Mesenchymal stem cell (in vitro differentiated cells and primary cell): ENCODE results near the gene JMJD7. TPM values are rescaled to one million over a fixed set of nuclear protein-coding genes. Genes with fewer than 3 reads are reported as not detected.
A peak's percentile ranks its signal among the peaks of the same experiment; 100 is the strongest.

Experiments used
- DNase-seq: peaks from one replicate; pipeline ENCODE4 v3.0.0-alpha.2; 2013
- H2AFZ ChIP-seq: one replicate; pipeline ENCODE4 v1.6.1; 2013; ENCODE audit warnings: low read depth, mild to moderate bottlenecking, control low read depth, inconsistent platforms, low read length, moderate library complexity
- H2AK5ac ChIP-seq: 2 replicates; pipeline ENCODE4 v1.6.1; 2013; ENCODE audit warnings: low read length, moderate library complexity, mild to moderate bottlenecking, inconsistent platforms; ENCODE audit not compliant: severe bottlenecking
- H2BK120ac ChIP-seq: one replicate; pipeline ENCODE4 v1.6.1; 2013; ENCODE audit warnings: low read depth, mild to moderate bottlenecking, inconsistent platforms, low read length, moderate library complexity
- H2BK12ac ChIP-seq, 2 experiments: one replicate each; pipeline ENCODE4 v1.6.1; 2013; ENCODE audit warnings: inconsistent platforms in 2 of 2, low read length in 2 of 2, mild to moderate bottlenecking in 2 of 2, moderate library complexity in 2 of 2, control low read depth in 1 of 2
- H2BK15ac ChIP-seq: one replicate; pipeline ENCODE4 v1.6.1; 2013; ENCODE audit warnings: mild to moderate bottlenecking, low read depth, inconsistent platforms; ENCODE audit not compliant: poor library complexity, severe bottlenecking
- H2BK5ac ChIP-seq: 2 replicates; pipeline ENCODE4 v1.6.1; 2013; ENCODE audit warnings: low read depth, mild to moderate bottlenecking, low read length, control low read depth, inconsistent platforms; ENCODE audit not compliant: poor library complexity, severe bottlenecking
- H3K14ac ChIP-seq, 2 experiments: one replicate each; pipeline ENCODE4 v1.6.1; 2013; ENCODE audit warnings: inconsistent platforms in 2 of 2, low read length in 2 of 2, control low read depth in 1 of 2, mild to moderate bottlenecking in 1 of 2, moderate library complexity in 1 of 2
- H3K18ac ChIP-seq, 2 experiments: one replicate each; pipeline ENCODE4 v1.6.1; 2013; ENCODE audit warnings: inconsistent platforms in 2 of 2, low read length in 2 of 2, control low read depth in 1 of 2, low read depth in 1 of 2, mild to moderate bottlenecking in 1 of 2
- H3K23ac ChIP-seq, 2 experiments: one replicate each; pipeline ENCODE4 v1.6.1; 2013; ENCODE audit warnings: inconsistent platforms in 2 of 2, low read length in 2 of 2, mild to moderate bottlenecking in 2 of 2, moderate library complexity in 2 of 2, control low read depth in 1 of 2
- H3K27ac ChIP-seq: 2 replicates; pipeline ENCODE4 v1.5.1; 2013; ENCODE audit warnings: mild to moderate bottlenecking, moderate library complexity, low read length, control low read depth, inconsistent platforms; ENCODE audit not compliant: poor library complexity, severe bottlenecking
- H3K27me3 ChIP-seq, 2 experiments: 2 replicates each; pipeline versions ENCODE4 v1.6.1 to v1.7.0; 2013; ENCODE audit warnings: low read length in 2 of 2, mild to moderate bottlenecking in 2 of 2, moderate library complexity in 2 of 2, control low read depth in 1 of 2, inconsistent platforms in 1 of 2; ENCODE audit not compliant: control insufficient read depth in 1 of 2, insufficient read depth in 1 of 2
- H3K36me3 ChIP-seq, 2 experiments: 2 replicates each; pipeline versions ENCODE4 v1.6.1 to v1.7.0; 2013; ENCODE audit warnings: low read length in 2 of 2, control low read depth in 1 of 2, inconsistent platforms in 1 of 2, low read depth in 1 of 2, mild to moderate bottlenecking in 1 of 2; ENCODE audit not compliant: insufficient read depth in 2 of 2, control insufficient read depth in 1 of 2
- H3K4ac ChIP-seq, 2 experiments: one replicate each; pipeline ENCODE4 v1.6.1; 2013; ENCODE audit warnings: inconsistent platforms in 2 of 2, low read length in 2 of 2, mild to moderate bottlenecking in 2 of 2, moderate library complexity in 2 of 2, control low read depth in 1 of 2, low read depth in 1 of 2
- H3K4me1 ChIP-seq: 2 replicates; pipeline ENCODE4 v1.6.1; 2013; ENCODE audit warnings: low read depth, low read length, control low read depth; ENCODE audit not compliant: control insufficient read depth, insufficient read depth
- H3K4me2 ChIP-seq: 2 replicates; pipeline ENCODE4 v1.6.1; 2013; ENCODE audit warnings: low read length, mild to moderate bottlenecking, inconsistent platforms; ENCODE audit not compliant: poor library complexity, severe bottlenecking
- H3K4me3 ChIP-seq, 2 experiments: 2 replicates each; pipeline versions ENCODE4 v1.5.1 to v1.7.0; 2013; ENCODE audit warnings: low read length in 2 of 2, mild to moderate bottlenecking in 2 of 2, control low read depth in 1 of 2, low read depth in 1 of 2; ENCODE audit not compliant: insufficient read depth in 1 of 2
- H3K79me1 ChIP-seq: replicated peaks from 2 replicates; pipeline ENCODE4 v1.6.1; 2013; ENCODE audit warnings: mild to moderate bottlenecking, control low read depth, low read length, inconsistent platforms; ENCODE audit not compliant: poor library complexity, severe bottlenecking
- H3K9ac ChIP-seq: 2 replicates; pipeline ENCODE4 v1.7.0; 2013; ENCODE audit warnings: mild to moderate bottlenecking, low read length, moderate library complexity
- H3K9me3 ChIP-seq: 2 replicates; pipeline ENCODE4 v1.7.0; 2013; ENCODE audit warnings: mild to moderate bottlenecking, low read length; ENCODE audit not compliant: control insufficient read depth
- H4K8ac ChIP-seq: one replicate; pipeline ENCODE4 v1.6.1; 2013; ENCODE audit warnings: inconsistent platforms, mild to moderate bottlenecking, low read length, moderate library complexity
- H4K91ac ChIP-seq: one replicate; pipeline ENCODE4 v1.6.1; 2013; ENCODE audit warnings: mild to moderate bottlenecking, low read length, inconsistent platforms
- WGBS: methylation state at CpG from one replicate; pipeline ENCODE4 v1.1.7; 2013; ENCODE audit warnings: mixed read lengths; 5-methylcytosine and 5-hydroxymethylcytosine counted together
- small RNA-seq: library from polyadenylated mRNA; stranded (forward); fragments of <200 nt; extraction: miRNeasy Mini kit (QIAGEN cat#:217004); gene quantifications from one replicate; pipeline ENCODE3, GENCODE V24; 2013; ENCODE audit warnings: low read depth

Gene JMJD7

GRCh38 chr15:41885841-41886240 is 57.9 kb downstream of the JMJD7 start:
- H2AFZ ChIP-seq: no peak overlapping the region
- H3K18ac ChIP-seq: no peak overlapping the region
- no peak overlapping the region for H2BK120ac ChIP-seq
- H2AK5ac ChIP-seq: no peak overlapping the region
- no peak overlapping the region for H3K4ac ChIP-seq
- WGBS: 95% methylated on average over 14 of the region's 14 CpGs
- H3K4me3 ChIP-seq: no peak overlapping the region
- no peak overlapping the region for H3K27ac ChIP-seq
- H2BK12ac ChIP-seq: no peak overlapping the region
- H3K27me3 ChIP-seq: peaks cover 6 to 42% of the 10 kb centered on the region in 2 experiments
- H3K4me1 ChIP-seq: peaks cover 21% of the 10 kb centered on the region
- H3K4me2 ChIP-seq: no peak overlapping the region
- H3K9me3 ChIP-seq: no peaks in the 10 kb centered on the region
- peaks cover 0 to 39% of the 10 kb centered on the region in 2 experiments for H3K36me3 ChIP-seq
- H3K23ac ChIP-seq: no peak overlapping the region
- H4K91ac ChIP-seq: no peak overlapping the region
- no peak overlapping the region for H2BK5ac ChIP-seq
- no peak for DNase-seq
- H4K8ac ChIP-seq: no peak overlapping the region
- no peak overlapping the region for H3K14ac ChIP-seq
- no peak overlapping the region for H3K9ac ChIP-seq
- H3K79me1 ChIP-seq: no peaks in the 10 kb centered on the region
- no peak overlapping the region for H2BK15ac ChIP-seq

GRCh38 chr15:41886741-41887140 is 58.8 kb downstream of the JMJD7 start:
- WGBS: 94% methylated on average over 5 of the region's 7 CpGs
- no peak overlapping the region for H2AFZ ChIP-seq
- H3K4me1 ChIP-seq: peaks cover 24% of the 10 kb centered on the region
- H3K4me2 ChIP-seq: no peak overlapping the region
- DNase-seq: no peak
- no peak overlapping the region for H3K9ac ChIP-seq
- no peak overlapping the region for H2BK5ac ChIP-seq
- no peak overlapping the region for H2BK120ac ChIP-seq
- no peak overlapping the region for H3K4ac ChIP-seq
- peaks cover 0 to 33% of the 10 kb centered on the region in 2 experiments for H3K36me3 ChIP-seq
- no peak overlapping the region for H4K8ac ChIP-seq
- H3K27ac ChIP-seq: no peak overlapping the region
- no peak overlapping the region for H2BK15ac ChIP-seq
- no peak overlapping the region for H3K14ac ChIP-seq
- no peaks in the 10 kb centered on the region for H3K9me3 ChIP-seq
- H3K27me3 ChIP-seq: peaks cover 0 to 40% of the 10 kb centered on the region in 2 experiments
- H2BK12ac ChIP-seq: no peak overlapping the region
- H4K91ac ChIP-seq: peak overlapping the region; percentile 2
- no peak overlapping the region for H2AK5ac ChIP-seq
- H3K79me1 ChIP-seq: no peaks in the 10 kb centered on the region
- H3K23ac ChIP-seq: no peak overlapping the region
- no peak overlapping the region for H3K18ac ChIP-seq
- H3K4me3 ChIP-seq: no peak overlapping the region

DNA sequence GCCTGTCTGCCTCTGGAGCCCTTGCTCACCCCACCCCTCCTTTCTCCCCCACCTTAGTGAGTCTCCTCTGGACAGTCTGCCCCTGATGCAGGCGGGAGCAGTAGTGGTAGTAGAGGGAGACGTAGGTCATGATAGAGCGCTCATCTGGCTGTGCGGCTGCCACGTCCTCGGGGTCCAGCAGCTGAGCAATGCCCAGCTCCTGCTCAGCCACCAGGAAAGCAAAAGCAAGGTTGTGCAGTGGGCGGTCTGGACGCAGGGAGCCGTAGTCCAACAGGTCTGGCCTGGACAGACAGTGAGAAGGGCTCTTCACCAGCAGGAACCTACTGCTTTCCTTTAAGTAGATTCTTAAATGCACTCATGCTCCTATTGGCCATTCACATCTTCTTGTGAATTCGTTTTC is 59.3 kb downstream of the JMJD7 start:
- peaks cover 0 to 42% of the 10 kb centered on the region in 2 experiments for H3K27me3 ChIP-seq
- H3K4ac ChIP-seq: no peak overlapping the region

More for the DNA sequence above, 59.3 kb downstream of the JMJD7 start:
- no peak overlapping the region for H2AFZ ChIP-seq
- H3K27ac ChIP-seq: no peak overlapping the region
- peak overlapping the region; percentile 2 for H4K91ac ChIP-seq
- H3K4me3 ChIP-seq: no peak overlapping the region
- H2BK5ac ChIP-seq: no peak overlapping the region
- no peak overlapping the region for H3K9ac ChIP-seq
- H3K14ac ChIP-seq: no peak overlapping the region
- no peak overlapping the region for H3K23ac ChIP-seq
- no peak overlapping the region for H2BK12ac ChIP-seq
- no peaks in the 10 kb centered on the region for H3K79me1 ChIP-seq
- no peak overlapping the region for H4K8ac ChIP-seq
- peaks cover 0 to 33% of the 10 kb centered on the region in 2 experiments for H3K36me3 ChIP-seq
- peaks cover 24% of the 10 kb centered on the region for H3K4me1 ChIP-seq
- no peak overlapping the region for H2BK120ac ChIP-seq
- WGBS: 95% methylated on average over 10 of the region's 10 CpGs
- H3K18ac ChIP-seq: no peak overlapping the region
- no peaks in the 10 kb centered on the region for H3K9me3 ChIP-seq
- no peak for DNase-seq
- no peak overlapping the region for H2BK15ac ChIP-seq
- H3K4me2 ChIP-seq: no peak overlapping the region
- H2AK5ac ChIP-seq: no peak overlapping the region

Small RNA genes lying within 50 kb of the gene (small RNA-seq; reads per million reads assigned to genes)
- gene JMJD7-PLA2G4B: not detected
- not detected for gene MIR4310
- gene RNA5SP393: not detected
